ENCODE measurements around the gene FAM163B.

Gene FAM163B

DNA sequence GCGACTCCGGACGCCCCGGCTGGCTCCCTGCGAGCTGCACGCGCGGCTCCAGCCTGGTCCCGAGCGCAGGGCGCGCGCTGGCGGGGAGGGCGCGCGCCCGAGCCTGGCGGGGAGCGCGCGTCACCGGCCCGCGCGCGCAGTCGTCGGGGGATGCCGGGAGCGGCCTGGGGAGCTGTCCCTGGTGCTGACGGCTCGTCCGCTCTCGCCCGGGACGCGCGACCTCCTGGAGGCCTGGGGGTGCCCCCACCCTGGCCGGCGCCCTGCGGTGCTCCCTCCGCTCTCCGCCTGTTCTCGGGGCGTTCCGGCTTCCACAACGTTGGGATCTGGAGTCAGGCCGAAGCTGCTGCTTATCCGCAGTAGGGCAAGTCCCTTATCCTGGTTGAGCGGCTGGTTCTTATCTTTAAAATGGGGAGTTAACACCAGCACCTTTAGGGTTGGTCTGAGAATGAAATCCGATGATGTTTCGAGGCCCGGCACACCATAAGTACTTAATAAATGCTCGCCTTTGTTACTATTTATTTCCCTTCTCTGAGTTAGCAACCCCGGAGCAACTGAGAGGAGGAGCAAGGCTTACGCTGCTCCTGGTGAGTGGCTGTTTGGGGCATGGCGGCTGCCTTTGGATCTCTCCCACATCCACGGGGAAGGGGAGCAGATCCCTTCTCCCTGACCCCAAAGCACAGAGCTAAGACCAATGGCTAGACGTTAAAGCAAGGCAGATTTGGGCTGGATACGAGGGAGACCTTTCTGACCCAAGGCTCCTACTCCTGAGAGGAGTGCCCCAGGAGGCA, at the start of gene FAM163B:
TSS of gene FAM163B (minus strand) at position 79 of the 788 bp plus-strand sequence. CDS start 29,166 bp downstream, outside the sequence.
- H3K4me3 ChIP-seq (ENCODE audit: low read length) = no peak within 1 kb of the TSS
- TF ChIP-seq ZNF274 (IDR thresholded peaks at IDR 0.05; ENCODE audit: low read depth, low read length) = no peak

DNA sequence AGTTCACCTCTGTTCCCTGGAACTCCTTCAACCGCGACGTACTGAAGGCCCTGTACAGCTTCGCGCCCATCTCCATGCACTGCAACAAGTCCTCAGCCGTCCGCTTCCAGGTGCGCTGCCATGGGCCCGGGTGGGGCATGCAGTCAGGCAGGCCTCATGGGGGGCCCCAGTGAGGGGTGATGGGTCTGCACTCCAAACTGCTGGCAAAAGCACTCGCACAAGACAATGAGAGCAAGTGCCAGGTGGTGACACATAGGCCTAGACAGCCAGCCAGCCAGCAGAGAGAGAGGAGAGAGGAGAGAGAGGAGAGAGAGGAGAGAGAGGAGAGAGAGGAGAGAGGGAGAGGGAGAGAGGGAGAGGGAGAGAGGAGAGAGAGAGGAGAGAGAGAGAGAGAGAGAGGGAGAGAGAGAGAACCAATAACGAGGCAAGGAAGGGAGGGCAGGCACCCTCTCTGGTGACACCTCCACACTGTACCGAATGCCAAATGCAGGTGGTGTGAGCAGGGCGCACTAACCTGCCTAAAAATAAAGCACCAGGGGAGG, 48.0 kb upstream of the FAM163B start:
- no peak for TF ChIP-seq ZNF274 (IDR thresholded peaks at IDR 0.05; ENCODE audit: low read depth, low read length)
- H3K4me3 ChIP-seq (ENCODE audit: low read length) = no peak overlapping the region

DNA sequence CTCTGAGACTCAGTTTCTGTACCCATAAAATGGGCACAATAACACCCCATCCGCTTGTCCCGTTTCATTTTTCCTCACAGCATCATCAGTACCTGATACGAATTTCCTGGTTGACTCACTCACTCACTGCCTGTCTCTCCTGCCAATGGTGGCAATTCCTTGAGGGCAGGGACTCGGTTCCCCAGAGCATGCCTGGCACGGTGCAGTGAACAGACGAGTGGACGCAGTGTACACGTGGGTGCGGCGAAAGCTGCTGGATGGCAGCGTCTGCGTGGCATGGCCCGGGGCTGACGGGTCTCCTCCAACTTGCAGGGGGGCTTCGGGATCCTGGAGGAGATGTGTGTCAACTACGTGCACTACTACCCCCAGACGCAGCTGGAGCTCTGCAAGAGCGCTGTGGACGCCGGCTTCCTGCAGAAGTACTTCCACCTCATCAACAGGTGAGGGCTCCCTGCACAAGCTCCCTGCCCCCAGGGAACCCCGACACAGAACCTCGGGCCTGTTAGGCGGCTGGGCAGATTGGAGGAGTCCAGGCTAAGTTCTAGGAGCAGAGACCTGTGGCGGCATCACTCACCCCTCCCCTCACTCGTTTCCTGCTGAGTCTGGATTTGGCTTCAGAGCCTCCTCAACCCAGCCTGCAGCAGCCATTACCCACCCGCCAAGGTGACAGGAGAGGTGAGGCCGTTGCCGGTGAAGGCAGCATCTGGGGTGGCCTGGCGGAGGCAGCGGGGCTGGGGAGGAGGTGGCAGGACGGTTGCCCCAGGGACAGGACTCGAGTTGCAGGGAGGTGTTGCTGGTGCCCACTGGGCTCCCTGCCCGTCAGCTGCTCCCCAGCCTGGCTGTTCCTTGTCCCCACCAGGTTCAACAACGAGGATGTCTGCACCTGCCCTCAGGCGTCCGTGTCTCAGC, 47.3 kb upstream of the FAM163B start:
- TF ChIP-seq ZNF274 (IDR thresholded peaks at IDR 0.05; ENCODE audit: low read depth, low read length) = no peak
- no peak overlapping the region for H3K4me3 ChIP-seq (ENCODE audit: low read length)

DNA sequence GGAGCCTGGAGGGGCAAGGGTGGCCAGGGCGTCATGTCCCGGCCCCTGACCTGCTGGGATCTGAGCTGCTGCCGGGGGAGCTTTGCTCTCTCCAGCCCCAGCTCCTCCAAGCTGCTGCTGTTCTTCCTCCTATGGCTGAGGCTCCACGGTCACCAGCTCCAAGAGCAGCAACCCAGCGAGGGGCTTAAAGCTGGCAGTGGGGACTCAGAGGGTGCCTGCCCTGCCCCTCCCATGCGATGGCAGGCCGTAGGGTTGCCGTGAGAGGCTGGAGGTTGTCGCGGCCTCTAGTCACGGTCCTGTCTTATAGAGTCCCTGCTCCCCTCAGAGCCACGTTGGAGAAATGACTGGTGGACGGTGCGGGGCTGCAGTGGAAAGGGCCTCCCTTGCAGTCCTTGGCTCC, 46.5 kb upstream of the FAM163B start:
- no peak overlapping the region for H3K4me3 ChIP-seq (ENCODE audit: low read length)

DNA sequence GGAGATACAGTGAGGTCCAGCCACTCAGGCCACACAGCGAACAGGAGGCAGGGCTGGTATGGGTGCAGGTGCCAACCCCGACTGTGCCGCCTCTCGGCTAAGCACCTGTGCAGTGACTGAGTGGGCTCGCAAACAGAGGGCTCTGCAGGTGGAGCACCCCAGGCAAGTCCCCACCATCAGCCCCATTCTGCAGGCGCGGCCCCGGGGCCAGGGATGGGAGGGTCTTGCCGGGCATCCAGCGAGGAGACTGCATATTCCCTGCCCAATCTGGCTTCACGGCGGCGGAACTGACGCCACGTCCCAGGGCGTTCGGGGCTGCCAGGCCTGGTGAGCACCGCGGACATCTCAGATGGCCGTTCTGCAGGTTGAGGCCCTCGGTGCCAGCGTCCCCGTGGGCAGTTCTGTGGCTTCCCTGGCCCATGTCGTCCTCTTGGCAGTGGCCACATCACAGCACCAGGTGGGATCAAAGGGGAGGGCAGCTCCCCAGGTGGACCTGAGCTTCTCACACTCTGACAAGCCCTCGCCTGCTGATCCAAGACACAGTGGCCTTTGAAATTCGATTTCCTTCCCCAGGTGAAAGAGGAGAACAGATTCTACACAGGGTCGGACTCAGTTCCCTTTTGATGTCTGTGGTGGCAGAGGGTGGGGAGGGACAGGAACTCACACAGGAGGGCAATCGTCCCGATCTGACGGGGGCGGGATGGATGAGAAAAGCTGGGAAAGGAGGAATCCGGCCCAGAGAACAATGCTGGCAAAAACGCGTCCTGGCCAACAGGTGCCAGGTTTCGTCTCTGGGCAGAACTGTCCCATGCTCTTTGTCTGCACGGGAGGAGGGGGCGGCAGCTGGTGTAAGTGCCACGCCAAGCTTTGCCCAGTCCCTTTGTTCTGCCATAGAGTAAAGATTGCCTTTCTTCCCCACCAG, 45.8 kb upstream of the FAM163B start:
- no peak for TF ChIP-seq ZNF274 (IDR thresholded peaks at IDR 0.05; ENCODE audit: low read depth, low read length)
- H3K4me3 ChIP-seq (ENCODE audit: low read length) = no peak overlapping the region

More for the DNA sequence above, 46.5 kb upstream of the FAM163B start:
- no peak for TF ChIP-seq ZNF274 (IDR thresholded peaks at IDR 0.05; ENCODE audit: low read depth, low read length)

DNA sequence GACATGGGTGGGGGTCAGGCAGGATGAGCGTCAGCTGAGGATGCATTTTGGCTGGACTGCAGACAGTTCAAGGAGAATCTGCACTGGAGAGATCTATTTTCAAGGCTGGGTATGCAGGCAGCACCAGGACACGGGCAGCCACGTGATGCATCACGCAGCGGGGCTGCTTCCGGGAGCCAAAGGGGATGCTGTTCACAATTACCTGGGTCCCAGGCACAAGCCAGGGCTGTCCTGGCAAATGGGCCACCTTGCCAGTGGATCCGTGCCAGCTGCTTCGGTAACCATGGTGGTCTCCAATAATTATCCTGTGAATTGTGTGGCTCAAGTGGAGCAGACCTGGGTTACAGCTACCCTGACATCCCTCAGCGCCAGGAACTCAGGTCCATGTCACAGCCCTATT, 44.4 kb upstream of the FAM163B start:
- no peak for TF ChIP-seq ZNF274 (IDR thresholded peaks at IDR 0.05; ENCODE audit: low read depth, low read length)

DNA sequence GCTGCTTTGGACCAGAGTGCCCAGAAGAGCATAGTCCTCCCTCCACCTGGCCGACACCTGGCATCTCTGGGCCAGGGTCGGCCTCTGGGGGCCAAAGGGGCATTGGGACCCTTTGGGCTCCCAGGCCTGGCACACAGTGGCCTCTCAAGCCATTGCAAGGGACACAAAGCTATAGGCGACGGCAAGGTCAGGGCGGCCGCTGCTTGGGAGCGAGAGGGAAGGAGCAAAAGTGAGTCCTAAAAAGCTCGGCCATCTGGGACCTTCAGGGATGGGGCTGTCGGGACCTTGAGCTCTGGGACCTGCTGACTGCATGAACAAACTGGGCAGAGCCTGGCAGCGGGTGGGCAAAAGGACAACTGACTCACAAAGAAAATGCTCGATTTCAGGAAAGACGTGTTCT, 40.8 kb upstream of the FAM163B start:
- no peak for TF ChIP-seq ZNF274 (IDR thresholded peaks at IDR 0.05; ENCODE audit: low read depth, low read length)
- no peak overlapping the region for H3K4me3 ChIP-seq (ENCODE audit: low read length)

More for the DNA sequence above, 44.4 kb upstream of the FAM163B start:
- no peak overlapping the region for H3K4me3 ChIP-seq (ENCODE audit: low read length)

DNA sequence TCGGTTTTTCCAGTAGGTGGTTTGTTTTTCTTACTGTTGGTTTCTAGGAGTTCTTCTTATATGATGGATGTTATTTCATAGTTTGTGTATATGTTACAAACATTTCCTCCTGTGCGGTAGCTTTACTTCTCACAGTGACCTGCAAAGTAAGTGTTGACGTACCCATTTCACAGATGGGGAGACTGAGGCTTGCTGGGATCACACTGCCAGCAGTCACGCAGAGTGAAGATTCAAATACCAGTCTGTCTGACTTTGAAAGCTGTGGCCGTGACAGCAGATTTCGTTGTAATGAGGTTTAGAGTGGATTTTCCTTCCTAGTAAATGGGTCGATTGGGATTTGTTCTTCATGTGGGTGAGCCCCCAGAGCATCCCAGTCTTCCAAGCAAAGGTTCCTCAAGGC, 40.0 kb upstream of the FAM163B start:
- no peak overlapping the region for H3K4me3 ChIP-seq (ENCODE audit: low read length)
- no peak for TF ChIP-seq ZNF274 (IDR thresholded peaks at IDR 0.05; ENCODE audit: low read depth, low read length)

DNA sequence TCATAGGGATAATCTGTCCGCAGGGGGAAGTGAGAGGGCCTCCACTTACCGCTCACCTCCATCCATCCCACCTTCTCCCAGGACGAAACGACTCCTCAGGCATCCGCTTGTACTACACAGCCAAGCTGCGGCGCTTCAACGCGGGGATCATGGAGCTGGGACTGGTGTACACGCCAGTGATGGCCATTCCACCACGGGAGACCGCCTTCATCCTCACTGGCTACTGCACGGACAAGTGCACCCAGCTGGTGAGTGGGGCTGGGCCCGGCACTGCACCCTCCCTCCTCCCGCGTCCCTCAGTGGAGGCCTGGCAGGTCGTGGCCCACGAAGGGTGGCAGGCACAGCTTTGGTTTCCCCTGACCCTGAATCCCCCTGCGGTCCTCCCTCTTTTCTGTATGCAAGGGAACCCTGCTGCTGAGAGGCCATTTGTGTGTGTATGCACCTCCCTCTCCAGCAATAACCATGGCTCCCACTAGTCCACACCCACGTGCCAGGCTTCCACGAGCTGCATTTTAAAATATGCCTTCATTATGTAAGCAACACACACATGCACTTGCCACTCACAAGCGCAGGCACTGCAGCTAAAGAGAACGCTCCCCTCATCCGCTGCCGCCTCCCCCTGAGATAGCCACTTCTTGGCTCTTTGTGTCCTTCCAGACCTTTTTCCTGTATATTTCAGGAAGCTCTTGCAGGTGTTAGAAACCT, 38.7 kb upstream of the FAM163B start:
- no peak for TF ChIP-seq ZNF274 (IDR thresholded peaks at IDR 0.05; ENCODE audit: low read depth, low read length)
- H3K4me3 ChIP-seq (ENCODE audit: low read length) = no peak overlapping the region

DNA sequence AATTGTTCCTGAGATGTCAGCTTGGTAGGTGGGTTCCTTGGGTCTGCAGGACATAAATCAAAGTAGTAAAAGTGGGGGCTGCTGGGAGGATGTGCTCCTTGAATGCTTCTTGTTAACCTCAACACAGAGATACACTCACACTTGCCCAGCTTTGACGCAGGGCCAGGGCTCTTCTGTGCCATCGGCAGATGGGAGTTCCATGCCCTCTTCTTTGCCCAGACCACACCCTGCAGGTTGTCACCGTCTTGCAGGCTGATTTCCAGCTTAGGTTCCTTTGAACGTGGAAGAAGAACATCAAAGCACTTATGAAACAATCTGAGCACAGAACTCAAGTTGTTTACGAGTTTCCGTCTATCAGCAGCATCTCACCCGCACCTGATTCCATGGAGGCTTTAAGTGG, 38.0 kb upstream of the FAM163B start:
- no peak overlapping the region for H3K4me3 ChIP-seq (ENCODE audit: low read length)
- TF ChIP-seq ZNF274 (IDR thresholded peaks at IDR 0.05; ENCODE audit: low read depth, low read length) = no peak

DNA sequence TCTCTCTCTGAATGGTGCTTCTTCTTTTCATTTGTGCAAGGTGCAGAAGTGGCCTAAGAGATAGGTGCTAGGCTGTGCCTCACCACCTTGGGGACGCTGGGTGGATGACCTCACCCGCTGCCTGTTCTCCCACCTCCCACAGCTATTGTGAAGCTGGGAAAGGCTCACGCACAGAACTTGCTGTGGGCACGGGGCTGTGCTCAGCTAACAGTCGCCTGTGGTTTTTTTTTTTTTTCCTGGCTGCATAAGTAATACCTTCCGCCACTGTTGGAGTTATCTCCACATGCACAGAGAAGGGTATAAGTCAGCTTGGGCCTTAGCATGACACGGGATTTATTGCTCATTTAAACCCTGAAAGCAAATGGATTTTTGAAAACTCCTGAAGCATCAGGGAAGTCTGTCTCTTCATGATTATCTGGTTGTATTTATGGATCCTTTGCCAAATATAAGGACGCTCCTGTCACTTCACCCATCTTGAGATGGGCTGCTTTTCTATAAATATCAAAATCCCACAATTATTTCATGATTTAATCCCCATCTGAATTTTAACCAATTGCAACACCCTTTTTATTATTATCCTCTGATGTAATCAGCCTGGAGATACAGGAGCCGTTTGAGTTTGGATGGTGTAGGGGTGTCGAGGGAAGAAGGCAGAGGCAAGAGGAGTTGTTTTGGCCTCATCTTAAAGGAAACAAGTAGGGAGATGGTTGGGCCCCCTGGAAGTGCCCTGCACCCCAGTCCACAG, 36.0 kb upstream of the FAM163B start:
- no peak for TF ChIP-seq ZNF274 (IDR thresholded peaks at IDR 0.05; ENCODE audit: low read depth, low read length)
- no peak overlapping the region for H3K4me3 ChIP-seq (ENCODE audit: low read length)

DNA sequence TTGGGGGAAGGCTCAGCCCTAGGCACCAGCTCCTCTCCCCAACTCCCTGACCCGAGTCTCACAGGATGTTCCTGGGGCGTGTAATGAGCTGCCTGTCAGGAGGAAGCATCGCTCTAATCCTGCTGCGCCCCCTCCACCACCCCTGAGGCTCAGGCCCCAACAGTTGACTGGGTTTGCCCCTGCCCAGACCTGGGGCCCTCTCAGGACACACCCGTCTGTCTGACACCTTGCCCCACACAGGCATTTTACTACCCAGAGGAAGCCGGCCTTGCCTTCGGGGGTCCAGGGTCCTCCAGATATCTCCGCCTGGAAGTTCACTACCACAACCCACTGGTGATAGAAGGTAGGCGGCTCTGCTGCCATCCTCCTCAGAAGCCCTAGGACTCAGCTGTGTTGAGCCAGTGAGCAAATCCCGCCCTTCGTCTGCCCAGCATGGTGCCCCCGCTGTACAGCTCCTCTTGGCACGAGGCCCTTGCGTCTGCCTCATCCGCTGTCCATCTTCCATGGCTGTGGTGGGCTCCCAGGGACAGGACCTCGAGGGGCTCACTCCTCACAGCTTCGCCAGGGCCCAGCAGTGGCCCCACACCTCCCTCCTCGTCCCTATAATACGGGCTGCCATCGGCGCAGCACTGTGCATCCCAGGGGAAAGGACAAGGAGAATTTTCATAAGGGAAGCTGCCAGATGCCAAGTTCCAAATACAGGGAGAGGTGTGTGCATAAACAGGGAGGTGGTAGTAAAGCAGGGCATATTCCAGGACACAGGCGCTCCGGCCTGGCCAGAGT, 35.0 kb upstream of the FAM163B start:
- H3K4me3 ChIP-seq (ENCODE audit: low read length) = no peak overlapping the region
- TF ChIP-seq ZNF274 (IDR thresholded peaks at IDR 0.05; ENCODE audit: low read depth, low read length) = no peak
